ENCODE results near the gene RNF150. TPM values are rescaled to one million over a fixed set of nuclear protein-coding genes. Genes with fewer than 3 reads are reported as not detected.

RNF150 gene
- total RNA-seq, 1 donor = under 0.01 TPM

GRCh38 chr4:140969296-140969695 is 164.0 kb downstream of the RNF150 start:
- Histone ChIP-seq H3K9me3 (ENCODE audit: low read depth, low read length) (no peaks in the 10 kb centered on the region), H3K27me3 (ENCODE audit: insufficient read depth, low read length) (no peaks in the 10 kb centered on the region), H3K4me1 (ENCODE audit: insufficient read depth, low read length) (no peaks in the 10 kb centered on the region), H3K4me3 (ENCODE audit: low read length) (no peak overlapping the region)

DNA sequence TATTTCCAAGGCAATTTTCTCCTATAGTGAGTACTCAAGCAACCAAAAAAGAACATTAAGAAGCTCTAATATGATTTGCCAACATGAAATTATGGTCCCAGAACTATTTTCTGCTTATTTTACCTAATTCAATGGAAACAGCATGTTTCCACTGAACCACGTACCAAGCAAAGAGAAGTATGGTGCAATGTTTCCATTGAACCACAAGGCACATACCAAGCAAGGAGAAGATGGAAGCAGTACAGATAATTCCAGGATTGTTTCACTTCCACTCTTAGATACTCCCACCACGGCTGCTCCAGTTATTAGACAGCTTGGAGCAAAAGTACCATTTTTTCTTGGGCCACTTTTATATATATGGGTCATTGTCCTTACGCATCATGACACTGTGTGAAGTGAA is 164.9 kb downstream of the RNF150 start:
- no peak overlapping the region for H3K4me3 ChIP-seq (ENCODE audit: low read length)
- no peaks in the 10 kb centered on the region for H3K4me1 ChIP-seq (ENCODE audit: insufficient read depth, low read length)
- no peaks in the 10 kb centered on the region for H3K9me3 ChIP-seq (ENCODE audit: low read depth, low read length)
- no peaks in the 10 kb centered on the region for H3K27me3 ChIP-seq (ENCODE audit: insufficient read depth, low read length)

DNA sequence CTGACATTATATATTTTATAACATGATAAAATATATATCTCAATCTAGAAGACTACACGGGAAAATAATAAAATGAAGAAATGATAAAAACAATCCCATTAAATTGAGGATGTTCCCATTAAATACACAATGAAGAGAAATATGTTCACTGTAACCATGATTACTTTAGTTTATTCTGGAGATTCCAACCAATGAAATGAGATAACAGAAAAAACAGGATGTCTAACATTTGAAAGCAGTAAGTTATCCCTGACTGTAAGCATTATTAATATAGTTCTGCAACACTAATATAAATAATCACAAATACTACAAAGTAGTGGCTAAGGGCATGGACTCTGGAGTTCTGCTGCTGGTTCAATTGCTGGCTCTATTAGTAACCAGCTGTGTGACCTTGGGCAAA is 169.4 kb downstream of the RNF150 start:
- H3K4me1 ChIP-seq (ENCODE audit: insufficient read depth, low read length) = no peaks in the 10 kb centered on the region
- no peaks in the 10 kb centered on the region for H3K27me3 ChIP-seq (ENCODE audit: insufficient read depth, low read length)
- H3K9me3 ChIP-seq (ENCODE audit: low read depth, low read length) = no peaks in the 10 kb centered on the region
- no peak overlapping the region for H3K4me3 ChIP-seq (ENCODE audit: low read length)

DNA sequence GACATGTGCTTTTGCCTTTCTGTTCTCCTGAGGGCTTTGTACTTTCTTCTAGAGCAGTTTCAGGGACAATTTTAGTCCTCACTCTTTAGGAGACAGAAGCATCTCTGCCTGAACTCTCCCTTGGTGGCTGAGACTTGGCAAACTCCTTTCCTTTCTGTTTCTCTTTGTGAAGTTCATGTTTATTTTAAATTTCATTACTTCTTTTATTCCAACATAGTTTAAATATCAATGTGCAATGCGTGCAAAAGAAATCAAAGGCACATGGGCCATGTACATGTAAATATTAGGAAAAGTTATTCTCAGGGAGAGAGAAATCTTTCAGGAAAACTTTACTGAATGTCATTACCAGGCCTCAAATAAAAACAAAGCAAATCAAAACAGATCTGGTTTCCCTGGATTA is 177.6 kb downstream of the RNF150 start:
- Histone ChIP-seq H3K4me3 (ENCODE audit: low read length) (no peak overlapping the region), H3K27me3 (ENCODE audit: insufficient read depth, low read length) (no peaks in the 10 kb centered on the region), H3K4me1 (ENCODE audit: insufficient read depth, low read length) (no peaks in the 10 kb centered on the region), H3K9me3 (ENCODE audit: low read depth, low read length) (no peaks in the 10 kb centered on the region)

DNA sequence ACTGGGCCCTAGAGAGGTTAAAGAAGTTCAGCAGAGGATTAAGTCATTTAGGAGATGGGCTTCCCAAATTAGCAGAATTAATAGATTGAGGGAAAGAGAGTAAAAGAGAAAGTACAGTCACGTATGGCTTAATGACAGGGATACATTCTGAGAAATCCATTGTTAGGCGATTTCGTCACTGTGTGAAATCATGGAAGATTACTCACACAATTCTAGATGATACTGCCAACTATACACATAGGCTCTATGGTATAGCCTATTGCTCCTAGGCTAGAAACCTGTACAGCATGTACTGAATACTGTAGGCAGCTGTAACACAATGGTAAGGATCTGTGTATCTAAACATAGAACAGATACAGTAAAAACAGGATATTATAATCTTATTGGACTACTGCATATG is 180.6 kb downstream of the RNF150 start:
- H3K9me3 ChIP-seq (ENCODE audit: low read depth, low read length) = no peaks in the 10 kb centered on the region
- no peak overlapping the region for H3K4me3 ChIP-seq (ENCODE audit: low read length)
- H3K4me1 ChIP-seq (ENCODE audit: insufficient read depth, low read length) = no peaks in the 10 kb centered on the region
- no peaks in the 10 kb centered on the region for H3K27me3 ChIP-seq (ENCODE audit: insufficient read depth, low read length)

DNA sequence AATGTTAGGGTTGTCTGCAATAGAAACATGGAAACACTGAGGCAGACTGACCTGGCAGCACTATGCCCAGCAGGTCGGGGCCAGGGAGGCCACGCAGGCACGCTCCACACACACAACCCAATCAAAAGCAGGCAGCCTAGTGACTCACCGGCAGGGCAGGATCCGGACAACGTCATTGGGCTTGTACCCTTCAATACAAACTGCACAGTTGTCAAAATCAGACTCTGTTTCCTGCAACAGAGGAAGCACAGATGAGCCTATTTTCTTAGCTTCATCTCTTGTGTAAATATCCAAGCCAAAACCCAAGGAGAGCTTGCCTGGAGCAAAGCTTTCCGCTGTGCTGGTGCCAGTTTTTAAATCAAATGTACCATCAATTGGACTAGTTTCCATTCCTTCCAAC is 185.8 kb downstream of the RNF150 start:
- H3K4me1 ChIP-seq (ENCODE audit: insufficient read depth, low read length) = no peaks in the 10 kb centered on the region
- no peaks in the 10 kb centered on the region for H3K27me3 ChIP-seq (ENCODE audit: insufficient read depth, low read length)
- no peak overlapping the region for H3K4me3 ChIP-seq (ENCODE audit: low read length)
- no peaks in the 10 kb centered on the region for H3K9me3 ChIP-seq (ENCODE audit: low read depth, low read length)

DNA sequence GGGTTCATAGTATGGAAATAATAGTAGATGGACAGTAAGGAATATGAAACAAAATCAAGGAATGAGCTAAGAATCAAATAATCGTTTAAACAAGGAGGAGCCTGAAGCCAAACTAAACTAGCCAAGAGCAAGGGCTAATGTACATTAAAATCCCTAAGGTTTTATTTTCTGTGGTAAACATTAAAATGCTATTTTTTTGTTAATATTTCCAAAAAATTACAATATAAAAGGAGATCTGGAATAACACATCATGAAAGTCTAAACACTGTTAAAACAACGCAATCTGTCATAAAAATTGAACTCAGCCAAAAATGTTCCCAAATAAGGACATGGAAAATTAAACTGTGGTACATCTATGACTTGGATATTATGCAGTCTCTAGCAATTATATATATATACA is 188.2 kb downstream of the RNF150 start:
- no peaks in the 10 kb centered on the region for H3K27me3 ChIP-seq (ENCODE audit: insufficient read depth, low read length)
- no peak overlapping the region for H3K4me3 ChIP-seq (ENCODE audit: low read length)
- no peaks in the 10 kb centered on the region for H3K9me3 ChIP-seq (ENCODE audit: low read depth, low read length)
- H3K4me1 ChIP-seq (ENCODE audit: insufficient read depth, low read length) = no peaks in the 10 kb centered on the region

DNA sequence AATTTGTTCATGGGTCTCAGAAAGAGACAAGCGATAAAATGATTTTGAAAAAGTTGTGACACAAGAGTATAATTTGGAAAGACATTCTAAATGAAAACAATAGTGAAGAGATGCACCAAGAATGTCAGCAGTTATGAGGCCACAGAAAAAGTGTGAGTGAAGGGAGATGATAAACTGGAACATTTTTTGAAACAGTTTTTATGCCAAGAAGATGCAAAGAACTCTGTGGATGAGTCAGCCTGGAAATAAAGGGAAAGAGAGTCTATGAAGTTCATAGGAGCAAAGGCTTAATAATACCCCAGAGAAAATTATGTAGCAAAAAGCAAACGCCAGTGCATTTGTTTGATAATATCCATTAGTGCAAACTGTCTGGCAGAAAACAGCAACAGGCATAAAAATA is 188.7 kb downstream of the RNF150 start:
- no peaks in the 10 kb centered on the region for H3K9me3 ChIP-seq (ENCODE audit: low read depth, low read length)
- no peaks in the 10 kb centered on the region for H3K4me1 ChIP-seq (ENCODE audit: insufficient read depth, low read length)
- H3K27me3 ChIP-seq (ENCODE audit: insufficient read depth, low read length) = no peaks in the 10 kb centered on the region
- no peak overlapping the region for H3K4me3 ChIP-seq (ENCODE audit: low read length)

GRCh38 chr4:140944199-140944515 is 189.1 kb downstream of the RNF150 start:
- Histone ChIP-seq H3K9me3 (ENCODE audit: low read depth, low read length) (no peaks in the 10 kb centered on the region), H3K27me3 (ENCODE audit: insufficient read depth, low read length) (no peaks in the 10 kb centered on the region)

DNA sequence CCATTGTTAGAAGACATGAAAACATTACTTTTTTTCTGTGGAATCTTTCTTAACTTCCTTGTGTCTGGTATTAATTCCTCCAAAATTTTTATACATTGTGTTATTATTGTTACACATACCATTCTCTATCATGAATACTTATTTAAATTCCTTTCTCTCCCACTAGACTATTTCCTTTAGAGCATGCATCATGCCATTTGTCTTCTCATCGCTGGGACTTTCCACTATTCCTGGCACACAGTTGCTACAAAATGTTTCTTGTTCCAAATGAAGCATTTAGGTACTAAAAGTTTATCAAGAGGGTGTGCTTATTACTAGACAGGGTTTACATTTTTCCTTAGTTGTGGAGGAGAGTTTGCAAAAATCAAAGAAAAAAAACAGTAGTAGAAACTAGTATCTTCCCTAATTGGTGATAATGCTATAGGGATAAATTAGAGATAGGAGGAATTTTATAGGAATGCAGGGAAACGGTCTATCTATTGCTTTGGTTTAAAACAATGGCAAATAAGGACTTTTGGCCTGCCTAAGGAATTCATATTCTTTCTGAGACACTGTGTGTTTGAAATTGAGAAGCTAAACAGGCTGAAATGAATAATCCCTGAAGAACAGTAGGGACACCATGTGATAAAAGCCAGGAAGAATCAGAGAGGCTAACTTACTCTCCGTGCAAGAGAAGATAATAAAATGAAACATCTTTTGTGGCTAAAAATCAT is 189.6 kb downstream of the RNF150 start:
- no peaks in the 10 kb centered on the region for H3K9me3 ChIP-seq (ENCODE audit: low read depth, low read length)
- H3K4me3 ChIP-seq (ENCODE audit: low read length) = no peak overlapping the region
- no peaks in the 10 kb centered on the region for H3K27me3 ChIP-seq (ENCODE audit: insufficient read depth, low read length)
- H3K4me1 ChIP-seq (ENCODE audit: insufficient read depth, low read length) = no peaks in the 10 kb centered on the region

More at GRCh38 chr4:140944199-140944515, 189.1 kb downstream of the RNF150 start:
- Histone ChIP-seq H3K4me1 (ENCODE audit: insufficient read depth, low read length) (no peaks in the 10 kb centered on the region), H3K4me3 (ENCODE audit: low read length) (no peak overlapping the region)

DNA sequence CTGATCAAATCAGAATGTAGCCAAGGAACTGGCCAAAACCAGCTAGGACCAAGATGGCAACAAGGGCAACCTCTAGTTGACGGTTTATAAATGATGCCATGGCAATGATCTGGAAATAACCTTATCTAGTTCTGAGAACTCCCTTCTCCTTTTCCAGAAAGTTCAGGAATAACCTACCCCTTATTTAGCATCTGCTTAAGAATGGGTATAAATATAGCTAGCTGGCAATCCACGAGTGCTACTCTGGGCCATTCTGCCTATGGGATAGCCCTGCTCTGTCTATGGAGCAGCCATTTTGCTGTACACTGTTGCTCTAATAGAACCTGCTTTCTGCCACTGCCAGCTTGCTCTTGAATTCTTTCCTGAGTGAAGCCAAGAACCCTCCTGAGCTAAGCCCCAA is 192.7 kb downstream of the RNF150 start:
- Histone ChIP-seq H3K4me1 (ENCODE audit: insufficient read depth, low read length) (no peaks in the 10 kb centered on the region), H3K27me3 (ENCODE audit: insufficient read depth, low read length) (no peaks in the 10 kb centered on the region), H3K4me3 (ENCODE audit: low read length) (no peak overlapping the region), H3K9me3 (ENCODE audit: low read depth, low read length) (no peaks in the 10 kb centered on the region)

DNA sequence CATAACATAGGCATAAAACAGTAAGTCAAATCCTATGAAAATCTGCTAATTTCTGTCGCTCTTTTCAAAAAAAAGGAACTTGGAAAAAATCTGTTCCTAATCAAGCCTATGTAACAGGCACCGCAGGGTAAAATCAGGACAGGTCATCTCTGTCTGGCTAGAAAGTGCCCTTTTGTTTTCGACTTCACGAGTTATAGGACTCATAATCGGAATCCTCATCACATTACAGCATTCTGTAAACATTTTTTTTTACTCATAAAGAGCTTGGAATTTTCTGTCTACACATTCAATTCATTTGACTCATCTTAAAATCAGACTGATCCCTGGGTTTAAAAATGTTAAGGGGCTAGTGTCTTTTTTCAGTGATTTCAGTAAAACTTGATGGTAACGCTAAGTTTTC is 195.4 kb downstream of the RNF150 start:
- Histone ChIP-seq H3K9me3 (ENCODE audit: low read depth, low read length) (no peaks in the 10 kb centered on the region), H3K4me1 (ENCODE audit: insufficient read depth, low read length) (no peaks in the 10 kb centered on the region), H3K27me3 (ENCODE audit: insufficient read depth, low read length) (no peaks in the 10 kb centered on the region), H3K4me3 (ENCODE audit: low read length) (no peak overlapping the region)

DNA sequence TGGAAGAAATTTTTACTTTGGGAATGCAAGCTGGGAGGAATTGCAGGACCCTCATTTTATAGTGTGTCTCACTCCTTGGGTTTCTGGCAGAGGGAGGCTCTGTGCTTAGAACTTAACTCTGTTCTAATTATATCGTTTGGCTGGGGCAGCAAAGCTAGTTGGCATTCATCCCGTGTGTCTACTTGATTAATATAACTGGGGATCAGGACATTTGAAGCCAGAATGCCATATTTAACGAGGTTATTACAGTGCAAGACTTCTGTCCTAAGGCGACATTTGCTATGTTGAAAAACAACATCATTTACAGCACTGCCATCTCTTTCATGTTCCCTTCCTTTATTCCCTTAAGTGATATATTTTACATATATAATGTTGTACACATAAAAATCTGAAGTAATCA is 198.0 kb downstream of the RNF150 start:
- H3K4me3 ChIP-seq (ENCODE audit: low read length) = no peak overlapping the region
- H3K27me3 ChIP-seq (ENCODE audit: insufficient read depth, low read length) = no peaks in the 10 kb centered on the region
- no peaks in the 10 kb centered on the region for H3K4me1 ChIP-seq (ENCODE audit: insufficient read depth, low read length)
- H3K9me3 ChIP-seq (ENCODE audit: low read depth, low read length) = no peaks in the 10 kb centered on the region

DNA sequence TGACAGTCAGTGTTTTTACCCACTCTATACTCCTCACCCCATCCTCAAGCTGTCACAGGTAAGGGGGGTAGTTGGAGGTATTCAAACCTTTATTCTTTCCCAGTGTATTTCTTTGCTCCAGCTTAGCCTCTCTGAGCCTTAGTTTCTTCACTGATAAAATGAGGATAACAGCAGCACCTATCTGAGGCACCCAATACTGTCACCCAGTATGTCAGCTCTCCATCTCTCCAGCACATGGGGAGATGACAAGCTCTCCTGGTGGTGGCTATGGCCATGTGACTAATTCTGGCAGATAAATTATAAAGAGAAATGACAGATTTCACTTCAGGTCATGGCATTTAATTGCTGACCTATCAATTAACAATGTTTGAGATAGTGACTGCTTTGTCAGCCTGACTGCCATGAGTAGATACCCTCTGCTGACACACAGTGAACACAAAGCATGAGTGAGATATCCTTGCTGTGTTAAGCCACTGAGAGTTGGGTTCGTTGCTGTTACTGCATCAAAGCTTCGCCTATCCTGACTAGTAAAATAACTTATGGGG is 200.7 kb downstream of the RNF150 start:
- no peak overlapping the region for H3K4me3 ChIP-seq (ENCODE audit: low read length)
- no peaks in the 10 kb centered on the region for H3K4me1 ChIP-seq (ENCODE audit: insufficient read depth, low read length)
- H3K9me3 ChIP-seq (ENCODE audit: low read depth, low read length) = no peaks in the 10 kb centered on the region
- no peaks in the 10 kb centered on the region for H3K27me3 ChIP-seq (ENCODE audit: insufficient read depth, low read length)

- no peaks in the 10 kb centered on the region for H3K9me3 ChIP-seq (ENCODE audit: low read depth, low read length)
- H3K4me1 ChIP-seq (ENCODE audit: insufficient read depth, low read length) = no peaks in the 10 kb centered on the region
- no peak overlapping the region for H3K4me3 ChIP-seq (ENCODE audit: low read length)
- no peaks in the 10 kb centered on the region for H3K27me3 ChIP-seq (ENCODE audit: insufficient read depth, low read length)
Observed at GRCh38 chr4:140931911-140932310, 201.4 kb downstream of the RNF150 start.

DNA sequence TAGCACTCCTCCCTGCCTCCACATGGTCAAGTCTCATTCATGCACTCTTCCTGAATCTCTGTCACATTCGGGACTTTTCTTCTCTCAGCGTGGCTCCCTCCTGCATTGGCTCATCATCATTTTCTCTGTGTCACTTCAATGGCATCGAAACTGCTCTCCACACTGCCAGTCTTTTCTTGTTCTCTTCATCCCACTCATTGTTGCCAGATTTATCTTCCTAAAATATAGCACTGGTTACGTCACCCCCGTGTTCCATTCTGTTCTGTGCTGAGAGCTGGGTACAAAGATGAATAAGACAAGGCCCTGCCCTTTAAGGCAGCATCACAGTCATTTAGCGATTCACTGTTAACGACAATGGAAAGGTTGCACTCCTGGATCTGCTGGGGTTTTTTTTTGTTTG is 202.7 kb downstream of the RNF150 start:
- Histone ChIP-seq H3K4me1 (ENCODE audit: insufficient read depth, low read length) (no peaks in the 10 kb centered on the region), H3K9me3 (ENCODE audit: low read depth, low read length) (no peaks in the 10 kb centered on the region), H3K4me3 (ENCODE audit: low read length) (no peak overlapping the region), H3K27me3 (ENCODE audit: insufficient read depth, low read length) (no peaks in the 10 kb centered on the region)
